Neural progenitor cell (in vitro differentiated cells): ENCODE results near the gene AATK. TPM values are rescaled to one million over a fixed set of nuclear protein-coding genes. Genes with fewer than 3 reads are reported as not detected.

ENCODE experiments used
- DNase-seq: peaks from one replicate; pipeline ENCODE4 v3.0.0-alpha.2; 2016; ENCODE audit warnings: low spot score
- H2AFZ ChIP-seq: fragments of 200-600 bp; sonication (generic); replicated peaks from 2 replicates; pipeline ENCODE4 v1.6.1; 2016; ENCODE audit warnings: antibody characterized with exemption
- H3F3A ChIP-seq: fragments of 200-600 bp; sonication (generic); 2 replicates; pipeline ENCODE4 v1.6.1; 2016; ENCODE audit warnings: antibody characterized with exemption, low read depth
- H3K27ac ChIP-seq: fragments of 200-600 bp; sonication (generic); 2 replicates; pipeline ENCODE4 v1.5.1; 2016; ENCODE audit warnings: mild to moderate bottlenecking
- H3K27me3 ChIP-seq: fragments of 200-600 bp; sonication (generic); 2 replicates; pipeline ENCODE4 v1.6.1; 2016; ENCODE audit warnings: mild to moderate bottlenecking, moderate library complexity
- H3K36me3 ChIP-seq: fragments of 200-600 bp; sonication (generic); 2 replicates; pipeline ENCODE4 v1.5.1; 2016
- H3K4me1 ChIP-seq: fragments of 200-600 bp; sonication (generic); 2 replicates; pipeline ENCODE4 v1.6.1; 2016; ENCODE audit warnings: mixed run types
- H3K4me2 ChIP-seq: fragments of 200-600 bp; sonication (generic); 2 replicates; pipeline ENCODE4 v1.6.1; 2016
- H3K4me3 ChIP-seq: fragments of 200-600 bp; sonication (generic); 2 replicates; pipeline ENCODE4 v1.5.1; 2016
- H3K79me2 ChIP-seq: fragments of 200-600 bp; sonication (generic); 2 replicates; pipeline ENCODE4 v1.6.1; 2016; ENCODE audit warnings: low read depth
- H3K9ac ChIP-seq: fragments of 200-600 bp; sonication (generic); 2 replicates; pipeline ENCODE4 v1.6.1; 2016
- H3K9me3 ChIP-seq: fragments of 200-600 bp; sonication (generic); 2 replicates; pipeline ENCODE4 v1.5.1; 2016; ENCODE audit warnings: low read depth
- H4K20me1 ChIP-seq: fragments of 200-600 bp; sonication (generic); 2 replicates; pipeline ENCODE4 v1.6.1; 2016; ENCODE audit warnings: low read depth
- H3K27ac Mint-ChIP-seq: 3 replicates; pipeline ENCODE4 v1.8.0; 2021; ENCODE audit warnings: mixed read lengths
- H3K27me3 Mint-ChIP-seq: 2 replicates; pipeline ENCODE4 v1.8.0; 2022; ENCODE audit warnings: low read depth, mild to moderate bottlenecking, inconsistent platforms, moderate library complexity, mixed read lengths; ENCODE audit not compliant: insufficient read depth
- H3K36me3 Mint-ChIP-seq: 3 replicates; pipeline ENCODE4 v1.8.0; 2021; ENCODE audit warnings: mixed read lengths
- H3K4me1 Mint-ChIP-seq: 3 replicates; pipeline ENCODE4 v1.8.0; 2021; ENCODE audit warnings: mixed read lengths
- H3K4me3 Mint-ChIP-seq: 3 replicates; pipeline ENCODE4 v1.8.0; 2021; ENCODE audit warnings: mild to moderate bottlenecking, moderate library complexity, mixed read lengths
- H3K9me3 Mint-ChIP-seq: 3 replicates; pipeline ENCODE4 v1.8.0; 2020; ENCODE audit warnings: mixed read lengths
- CTCF ChIP-seq: fragments of 200-600 bp; sonication (generic); IDR thresholded peaks from 2 replicates; pipeline ENCODE4 v1.5.1; 2017; ENCODE audit warnings: antibody characterized with exemption, mild to moderate bottlenecking
- EZH2 ChIP-seq: fragments of 200-600 bp; sonication (generic); IDR thresholded peaks from 2 replicates; pipeline ENCODE4 v1.6.1; 2017; ENCODE audit warnings: antibody characterized with exemption, mild to moderate bottlenecking, moderate library complexity
- EZH2phosphoT487 ChIP-seq: fragments of 200-600 bp; sonication (generic); IDR thresholded peaks from 2 replicates; pipeline ENCODE4 v1.6.1; 2017; ENCODE audit warnings: antibody characterized with exemption
- total RNA-seq: library from RNA; depleted of rRNA; stranded (reverse); fragments of >200 nt; gene quantifications from 2 replicates; pipeline ENCODE4 v1.2.3, GENCODE V29; 2015; ENCODE audit warnings: low replicate concordance

Gene AATK
- total RNA-seq, 1 donor from 2014 or later = 0.32 TPM

- no peak overlapping the region for H3K27ac ChIP-seq
- no peak for DNase-seq
- TF ChIP-seq EZH2 (no peak), CTCF (no peak), EZH2phosphoT487 (no peak)
- H4K20me1 ChIP-seq = no peaks in the 10 kb centered on the region
- H3F3A ChIP-seq = no peaks in the 10 kb centered on the region
- Mint-ChIP-seq H3K36me3 (peaks cover 3% of the 10 kb centered on the region), H3K27me3 (no peaks in the 10 kb centered on the region), H3K9me3 (no peaks in the 10 kb centered on the region), H3K4me3 (no peak overlapping the region), H3K27ac (no peak overlapping the region), H3K4me1 (peaks cover 4% of the 10 kb centered on the region)
- no peaks in the 10 kb centered on the region for H3K27me3 ChIP-seq
- no peak overlapping the region for H3K4me3 ChIP-seq
- H2AFZ ChIP-seq = no peak overlapping the region
- H3K4me1 ChIP-seq = no peaks in the 10 kb centered on the region
- no peaks in the 10 kb centered on the region for H3K36me3 ChIP-seq
- no peak overlapping the region for H3K9ac ChIP-seq
- no peaks in the 10 kb centered on the region for H3K9me3 ChIP-seq
- no peaks in the 10 kb centered on the region for H3K79me2 ChIP-seq
- no peak overlapping the region for H3K4me2 ChIP-seq
These were observed 12.6 kb downstream of the AATK start for GRCh38 chr17:81153340-81153803.

DNA sequence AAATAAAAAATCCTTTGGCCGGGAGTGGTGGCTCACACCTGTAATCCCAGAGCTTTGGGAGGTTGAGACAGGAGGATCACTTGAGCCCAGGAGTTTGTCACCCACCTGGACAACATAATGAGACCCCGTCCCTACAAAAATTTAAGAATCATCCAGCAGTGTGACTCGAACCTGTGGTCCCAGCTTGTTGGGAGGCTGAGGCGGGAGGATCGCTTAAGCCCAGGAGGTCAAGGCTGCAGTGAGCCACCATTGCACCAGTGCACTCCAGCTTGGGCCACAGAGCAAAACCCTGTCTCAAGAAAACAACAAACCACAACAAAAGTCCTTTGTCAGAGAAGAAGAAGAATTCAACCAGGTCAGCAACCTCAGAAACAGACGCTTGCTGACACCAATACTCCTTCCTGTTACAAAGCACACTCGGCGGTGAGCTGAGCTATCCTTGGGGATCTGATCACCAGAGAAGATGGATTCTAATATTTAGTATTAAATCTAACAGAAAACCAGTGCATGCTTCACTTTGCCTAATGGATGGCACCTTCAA, 13.7 kb downstream of the AATK start:
- H3K4me2 ChIP-seq = no peak overlapping the region
- Mint-ChIP-seq H3K36me3 (peaks cover 3% of the 10 kb centered on the region), H3K4me1 (peaks cover 4% of the 10 kb centered on the region), H3K4me3 (no peak overlapping the region), H3K27ac (no peak overlapping the region), H3K9me3 (no peaks in the 10 kb centered on the region), H3K27me3 (no peaks in the 10 kb centered on the region)
- no peaks in the 10 kb centered on the region for H3K27me3 ChIP-seq
- H4K20me1 ChIP-seq = no peaks in the 10 kb centered on the region
- no peak overlapping the region for H3K27ac ChIP-seq
- H3K9ac ChIP-seq = no peak overlapping the region
- no peaks in the 10 kb centered on the region for H3K9me3 ChIP-seq
- no peaks in the 10 kb centered on the region for H3K79me2 ChIP-seq
- H2AFZ ChIP-seq = no peak overlapping the region
- H3K4me1 ChIP-seq = no peaks in the 10 kb centered on the region
- TF ChIP-seq CTCF (no peak), EZH2phosphoT487 (no peak), EZH2 (no peak)
- no peak for DNase-seq
- no peak overlapping the region for H3K4me3 ChIP-seq
- no peaks in the 10 kb centered on the region for H3K36me3 ChIP-seq
- no peaks in the 10 kb centered on the region for H3F3A ChIP-seq

DNA sequence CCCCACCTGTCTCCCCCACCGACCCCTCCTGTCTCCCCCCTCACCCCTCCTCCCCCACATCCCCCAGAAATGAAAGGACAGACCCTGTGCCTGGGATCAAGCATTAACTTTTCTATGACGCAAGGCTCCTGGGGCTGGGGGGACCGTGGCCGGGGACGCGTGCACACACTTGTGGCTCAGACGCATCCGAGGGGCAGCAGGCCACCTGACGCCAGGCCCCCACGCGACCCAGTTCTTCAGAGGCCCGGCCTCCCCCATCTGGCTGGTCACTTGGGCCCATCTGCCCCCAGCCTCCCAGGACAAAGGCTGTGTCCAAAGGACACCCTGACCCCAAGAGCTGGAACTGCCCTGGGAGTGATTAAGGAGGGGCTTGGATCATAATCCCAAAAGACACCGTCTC, 14.7 kb downstream of the AATK start:
- no peaks in the 10 kb centered on the region for H3K27me3 ChIP-seq
- peaks cover 3% of the 10 kb centered on the region for H3K36me3 Mint-ChIP-seq
- H3K4me2 ChIP-seq = no peak overlapping the region
- no peaks in the 10 kb centered on the region for H4K20me1 ChIP-seq
- H3K27ac ChIP-seq = no peak overlapping the region
- H3K9me3 Mint-ChIP-seq = no peaks in the 10 kb centered on the region
- TF ChIP-seq CTCF (no peak), EZH2phosphoT487 (no peak), EZH2 (no peak)
- H3K4me1 ChIP-seq = no peaks in the 10 kb centered on the region
- no peaks in the 10 kb centered on the region for H3K79me2 ChIP-seq
- peaks cover 4% of the 10 kb centered on the region for H3K4me1 Mint-ChIP-seq
- H3F3A ChIP-seq = no peaks in the 10 kb centered on the region
- no peak for DNase-seq
- no peaks in the 10 kb centered on the region for H3K9me3 ChIP-seq
- no peak overlapping the region for H3K4me3 Mint-ChIP-seq
- H3K27ac Mint-ChIP-seq = peak overlapping the region; percentile 54
- no peak overlapping the region for H3K4me3 ChIP-seq
- no peak overlapping the region for H3K9ac ChIP-seq
- H3K27me3 Mint-ChIP-seq = no peaks in the 10 kb centered on the region
- H2AFZ ChIP-seq = no peak overlapping the region
- no peaks in the 10 kb centered on the region for H3K36me3 ChIP-seq
